ENCODE data around the gene BAAT.
"Not testable (repeated sequence)": the region's sequence is repeated elsewhere in the genome, so short reads cannot be mapped to it uniquely, and the experiment has no call there.

BAAT gene

DNA sequence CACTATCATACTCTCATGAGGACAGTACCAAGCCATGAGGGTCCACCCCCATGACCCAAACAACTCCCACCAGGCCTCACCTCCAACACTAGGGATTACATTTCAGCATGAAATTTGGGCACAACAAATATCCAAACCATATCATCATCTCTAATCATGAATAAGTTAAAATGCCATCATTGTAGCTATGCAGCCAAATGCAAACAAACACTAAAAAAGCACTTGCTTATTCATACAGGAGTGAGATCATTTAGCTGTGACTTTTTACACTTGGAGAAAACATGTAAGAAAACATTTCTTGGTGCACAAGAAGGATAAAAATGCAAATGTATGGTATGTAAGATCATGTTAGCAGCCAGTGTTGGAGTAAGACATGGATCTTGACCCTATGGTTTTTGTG lies 24.2 kb downstream of the BAAT start:
- DNase-seq (ENCODE audit: low read depth) = no peak

- DNase-seq (ENCODE audit: low read depth) = no peak
These were observed 25.1 kb downstream of the BAAT start for GRCh38 chr9:101359679-101360078.

- no peak for DNase-seq (ENCODE audit: low read depth)
These were observed 28.2 kb downstream of the BAAT start for GRCh38 chr9:101356619-101357018.

DNA sequence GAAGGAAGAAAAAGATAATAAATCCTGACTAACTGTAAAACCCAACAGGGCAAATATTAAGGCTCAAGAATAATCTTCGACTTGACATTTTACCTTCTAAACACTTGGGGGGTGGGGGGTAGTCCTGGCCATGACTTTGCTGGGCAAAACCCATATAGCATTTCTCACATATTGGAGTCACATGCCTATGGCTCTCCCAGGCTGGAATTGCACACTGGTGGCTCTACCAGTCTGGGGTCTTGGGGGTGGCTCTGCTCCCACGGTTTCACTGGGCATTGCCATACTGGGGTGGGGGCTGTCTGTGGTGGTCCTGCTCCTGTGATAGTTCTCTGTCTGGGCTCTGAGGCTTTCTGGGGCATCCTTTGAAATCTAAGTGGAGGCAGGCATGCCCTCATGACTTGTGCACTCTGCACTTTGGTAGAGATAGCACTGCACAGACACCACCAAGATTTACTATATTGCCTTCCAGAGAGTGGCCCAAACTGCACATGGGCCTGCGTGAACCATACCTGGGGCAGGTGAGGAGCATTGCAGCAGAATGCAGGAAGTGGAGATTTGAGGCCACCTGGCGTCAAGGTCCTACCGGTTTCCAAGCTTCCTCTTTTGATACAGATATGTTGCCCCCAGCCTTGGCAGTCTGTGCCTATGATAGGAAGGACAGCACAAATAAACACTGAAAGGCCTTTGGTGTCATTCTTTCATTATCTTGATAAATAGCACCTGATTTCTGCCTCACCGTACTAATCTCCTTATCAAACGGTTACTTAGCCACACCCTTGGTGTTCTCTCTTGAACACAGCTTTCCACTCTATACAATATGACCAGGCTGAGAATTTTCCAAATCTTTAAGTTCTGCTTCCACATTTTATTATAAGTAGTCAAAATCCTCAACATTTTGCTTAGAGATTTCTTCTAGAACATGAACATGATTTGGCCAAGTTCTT lies 29.8 kb downstream of the BAAT start:
- DNase-seq (ENCODE audit: low read depth) = no peak

DNA sequence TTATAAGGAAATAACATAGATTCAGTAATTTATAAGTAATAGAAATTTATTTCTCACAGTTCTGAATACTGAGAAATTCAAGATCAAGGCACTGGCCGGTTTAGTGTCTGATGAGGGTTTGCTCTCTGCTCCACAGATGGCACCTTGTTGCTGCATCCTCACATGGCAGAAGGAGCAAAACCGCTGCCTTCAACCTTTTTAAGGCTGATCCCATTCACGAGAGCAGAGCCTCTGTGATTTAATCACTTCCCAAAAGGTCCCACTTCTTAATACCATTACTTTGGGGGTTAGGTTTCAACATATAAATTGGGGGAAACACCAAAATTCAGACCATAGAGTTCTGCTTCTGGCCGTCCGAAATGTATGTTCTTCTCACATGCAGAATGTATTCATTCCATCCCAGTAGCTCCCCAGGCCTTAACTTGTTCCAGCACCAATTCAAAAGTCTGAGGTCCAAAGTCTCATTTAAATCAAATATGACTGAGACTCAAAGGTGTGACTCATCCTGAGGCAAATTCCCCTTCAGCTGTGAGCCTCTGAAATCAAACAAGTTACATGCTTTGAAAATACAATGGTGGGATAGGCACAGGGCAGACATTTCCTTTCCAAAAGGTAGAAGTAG lies 30.6 kb downstream of the BAAT start:
- no peak for DNase-seq (ENCODE audit: low read depth)

DNA sequence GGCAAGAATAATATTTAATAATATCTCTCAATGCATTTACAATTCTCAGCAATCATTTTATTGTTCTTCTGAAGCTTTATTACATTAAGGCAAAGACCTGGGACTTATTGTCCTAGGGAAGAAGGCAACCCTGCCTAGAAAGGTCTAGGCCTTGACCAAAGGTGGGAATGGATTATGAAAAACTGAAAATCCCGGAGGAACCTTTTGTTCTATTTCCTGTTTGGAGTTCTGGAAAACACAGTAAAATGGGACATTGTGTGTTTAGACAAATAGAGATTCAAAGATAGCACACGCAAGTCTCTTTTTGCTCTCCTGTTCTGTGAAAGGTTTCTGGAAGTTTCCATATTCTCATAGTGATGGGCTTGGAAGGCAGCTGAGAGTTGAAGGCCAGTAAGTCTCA lies 31.1 kb downstream of the BAAT start:
- DNase-seq (ENCODE audit: low read depth) = no peak

GRCh38 chr9:101352892-101353463 lies 31.8 kb downstream of the BAAT start:
- DNase-seq (ENCODE audit: low read depth) = no peak

GRCh38 chr9:101350285-101350684 lies 34.5 kb downstream of the BAAT start:
- DNase-seq (ENCODE audit: low read depth) = no peak

- no peak for DNase-seq (ENCODE audit: low read depth)
These were observed 42.2 kb downstream of the BAAT start for GRCh38 chr9:101342595-101342994.

DNA sequence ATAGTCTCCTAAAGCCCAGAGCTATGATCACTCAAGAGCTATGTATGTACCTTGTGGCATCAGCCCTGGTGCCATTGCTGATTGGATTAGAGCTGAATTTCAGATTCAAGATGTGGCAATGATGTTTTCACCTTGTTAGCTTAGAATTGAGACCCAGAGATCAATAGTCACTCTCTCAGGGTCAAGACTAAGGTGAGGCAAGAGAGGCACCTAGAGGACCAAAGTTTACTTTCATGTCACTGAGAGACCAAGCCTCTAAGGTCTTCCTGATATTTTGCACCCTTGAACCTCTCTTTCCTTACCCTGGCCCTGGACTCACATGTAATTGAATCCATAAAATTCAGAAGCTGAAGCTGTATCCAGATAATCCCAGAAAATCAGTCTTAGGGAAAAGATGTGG lies 42.8 kb downstream of the BAAT start:
- no peak for DNase-seq (ENCODE audit: low read depth)

DNA sequence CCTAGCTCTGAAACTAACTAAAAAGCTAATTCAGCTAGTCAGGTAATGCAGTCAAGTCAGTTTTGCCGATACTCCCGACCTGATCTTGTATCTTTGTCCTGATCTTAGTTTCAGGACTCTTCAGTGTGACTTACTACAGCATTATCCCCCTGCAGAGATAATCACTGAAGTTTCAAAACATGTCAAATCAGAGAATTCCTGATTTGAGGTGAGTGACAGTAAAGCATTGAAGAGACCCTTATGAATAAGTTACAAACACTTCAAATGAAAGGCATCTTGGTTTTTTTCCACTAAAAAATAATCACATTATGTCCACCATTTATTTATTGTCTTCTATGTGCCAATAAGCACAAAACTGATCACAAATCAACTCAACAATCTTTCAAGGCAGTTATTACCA lies 47.6 kb downstream of the BAAT start:
- DNase-seq (ENCODE audit: low read depth) = no peak

DNA sequence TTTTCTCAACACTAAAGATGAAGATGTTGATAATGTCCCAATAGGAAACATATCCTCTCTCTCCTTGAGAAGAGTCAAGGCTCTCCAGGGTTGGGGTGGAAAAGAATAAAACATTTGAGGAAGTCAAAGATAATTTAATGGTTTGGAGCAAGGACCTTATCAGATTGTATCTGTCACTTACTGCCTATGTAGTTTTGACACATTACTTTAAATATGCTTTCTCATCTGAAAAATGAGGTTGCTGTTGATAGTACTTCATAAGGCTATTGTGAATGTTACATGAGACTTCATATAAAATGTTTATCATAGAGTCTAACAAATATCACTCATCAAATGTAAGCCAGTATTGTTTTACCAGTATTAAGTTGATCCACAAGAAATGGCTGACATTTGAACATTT lies 48.7 kb downstream of the BAAT start:
- no peak for DNase-seq (ENCODE audit: low read depth)

DNA sequence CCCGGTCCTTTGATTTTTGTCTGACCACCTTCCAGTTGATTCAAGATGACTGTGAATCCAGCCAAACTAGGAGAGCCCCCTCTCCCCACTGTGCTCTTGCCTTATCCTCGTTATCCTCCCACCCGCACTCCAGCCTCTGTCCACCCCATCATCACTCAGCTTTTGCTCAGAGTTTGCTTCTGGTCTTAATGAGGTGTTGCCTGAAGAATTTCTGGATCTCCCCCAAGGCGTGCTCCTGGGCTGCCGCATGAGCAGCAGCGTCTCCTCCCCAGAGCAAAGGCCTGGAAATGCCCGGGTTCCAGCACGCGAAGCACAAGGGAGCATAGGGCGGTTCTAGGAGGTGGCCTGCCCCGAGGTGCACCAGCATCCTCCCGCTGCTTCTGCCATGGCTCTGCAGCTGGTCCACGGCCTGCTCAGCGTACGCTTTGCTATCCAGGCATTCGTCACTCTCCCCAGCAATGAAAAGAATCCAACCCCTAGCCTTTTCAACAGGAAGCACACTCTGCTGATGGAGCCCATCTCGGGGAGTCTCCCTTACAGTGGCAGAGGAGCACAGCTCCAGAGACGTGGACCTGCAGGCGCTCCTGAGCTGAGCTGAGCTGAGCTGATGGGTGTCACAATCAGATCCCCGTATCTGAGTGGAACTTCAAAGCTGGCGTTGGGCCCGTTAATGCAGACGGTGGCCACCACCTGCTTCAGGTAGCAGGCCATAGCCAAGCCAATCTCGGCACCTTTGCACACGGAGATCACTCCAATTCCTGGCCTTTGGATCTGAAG lies 50.7 kb downstream of the BAAT start:
- no peak for DNase-seq (ENCODE audit: low read depth)

- DNase-seq (ENCODE audit: low read depth) = no peak
These were observed 51.3 kb downstream of the BAAT start for GRCh38 chr9:101333490-101333889.

- no peak for DNase-seq (ENCODE audit: low read depth)
These were observed 52.4 kb downstream of the BAAT start for GRCh38 chr9:101332362-101332761.

DNA sequence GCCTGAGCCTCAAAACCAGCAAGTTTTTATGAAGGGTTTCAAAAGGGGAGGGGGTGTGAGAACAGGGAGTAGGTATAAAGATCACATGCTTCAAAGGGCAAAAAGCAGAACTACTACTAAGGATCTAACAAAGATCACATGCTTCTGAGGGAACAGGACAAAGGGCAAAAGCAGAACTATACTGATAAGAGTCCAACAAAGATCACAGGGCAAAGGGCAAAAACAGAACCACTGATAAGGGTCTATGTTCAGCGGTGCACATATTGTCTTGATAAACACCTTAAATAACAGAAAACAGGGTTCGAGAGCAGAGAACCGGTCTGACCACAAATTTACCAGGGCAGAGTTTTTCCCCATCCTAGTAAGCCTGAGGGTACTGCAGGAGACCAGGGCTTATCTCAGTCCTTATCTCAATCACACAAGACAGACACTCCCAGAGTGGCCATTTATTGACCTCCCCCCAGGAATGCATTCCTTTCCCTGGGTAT lies 57.3 kb downstream of the BAAT start:
- not testable (repeated sequence) for DNase-seq (ENCODE audit: low read depth)

DNA sequence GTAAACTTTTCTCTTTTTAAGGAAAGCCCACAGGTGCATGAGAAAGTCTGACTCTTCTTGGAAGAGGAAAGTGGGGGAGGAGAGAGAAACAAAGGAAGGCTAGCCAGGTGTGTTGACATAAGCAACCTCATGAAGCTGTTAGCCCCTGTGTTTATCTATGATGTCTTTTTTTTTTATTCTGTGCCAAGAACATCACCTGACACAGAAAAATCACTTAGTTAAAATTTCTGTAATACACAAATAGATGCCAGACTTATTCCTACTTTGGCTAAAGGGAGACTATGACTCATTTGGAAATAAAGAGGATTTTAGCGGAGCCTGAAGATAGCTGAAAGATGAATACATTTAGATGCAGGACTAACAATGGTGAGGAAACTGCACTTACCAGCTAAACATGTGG lies 58.3 kb downstream of the BAAT start:
- DNase-seq (ENCODE audit: low read depth) = no peak

DNA sequence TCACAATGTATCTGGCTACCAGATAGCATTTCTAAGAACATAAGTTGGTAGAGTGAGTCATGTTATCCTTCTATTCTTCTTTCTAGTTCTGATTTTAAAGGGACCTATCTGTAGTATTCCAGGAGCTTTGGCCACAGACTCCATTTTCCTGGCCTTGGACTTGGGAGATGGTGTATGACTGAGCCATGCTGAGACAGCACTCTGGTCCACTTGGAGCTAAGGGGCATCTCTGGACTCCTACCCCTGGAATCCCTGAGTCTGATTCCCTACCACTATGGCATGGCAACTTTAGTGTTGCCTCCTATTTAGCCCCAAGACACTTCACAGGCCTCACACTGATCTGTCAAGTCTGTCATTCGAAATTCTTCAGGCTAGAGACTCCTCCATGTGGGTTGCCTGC lies 58.8 kb downstream of the BAAT start:
- DNase-seq (ENCODE audit: low read depth) = no peak

- DNase-seq (ENCODE audit: low read depth) = no peak
These were observed 59.8 kb downstream of the BAAT start for GRCh38 chr9:101325053-101325452.

DNA sequence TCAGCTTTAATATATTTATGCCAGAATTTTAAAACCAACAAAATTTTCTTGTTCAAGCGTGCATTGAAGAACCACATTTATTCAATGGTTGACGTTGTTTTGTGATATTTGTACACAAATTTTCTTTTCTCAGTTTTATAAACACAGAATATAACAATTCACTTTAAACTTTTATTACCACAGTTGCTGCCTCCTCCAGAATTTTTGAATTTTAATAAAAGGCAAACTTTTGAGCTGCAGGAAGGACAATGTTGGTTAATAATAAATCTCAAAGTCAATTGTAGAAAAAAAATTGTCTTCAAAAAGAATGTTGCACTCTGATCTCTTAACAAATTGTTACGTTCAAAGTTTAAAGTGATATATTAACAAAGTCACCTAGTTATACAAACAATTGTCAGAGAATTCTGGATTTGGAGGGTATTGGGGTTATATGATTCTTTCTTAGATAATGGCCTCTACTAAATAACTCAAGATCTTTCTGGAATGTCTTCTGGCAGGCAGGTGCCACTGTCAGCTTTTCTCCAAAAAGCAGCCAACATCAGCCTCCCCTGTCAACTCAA lies 60.5 kb downstream of the BAAT start:
- DNase-seq (ENCODE audit: low read depth) = no peak

GRCh38 chr9:101323129-101323528 lies 61.7 kb downstream of the BAAT start:
- DNase-seq (ENCODE audit: low read depth) = no peak

GRCh38 chr9:101317735-101318134 lies 67.1 kb downstream of the BAAT start:
- no peak for DNase-seq (ENCODE audit: low read depth)
